CD4-positive, alpha-beta T cell treated with Interferon alpha-2 for 1 hour (primary cell): ENCODE data around the gene KIAA0825.
"Not testable (repeated sequence)": the region's sequence is repeated elsewhere in the genome, so short reads cannot be mapped to it uniquely, and the experiment has no call there.

ENCODE experiments used
- DNase-seq, 2 donors: peaks; one replicate each; pipeline ENCODE4 v3.0.0-alpha.2; 2020 to 2022

Gene KIAA0825

GRCh38 chr5:94170158-94170557 lies 448.2 kb downstream of the KIAA0825 start:
- not testable (repeated sequence) for DNase-seq

- DNase-seq = no peak
These were observed 450.3 kb downstream of the KIAA0825 start for GRCh38 chr5:94168151-94168550.

- DNase-seq = no peak
These were observed 456.6 kb downstream of the KIAA0825 start for GRCh38 chr5:94161801-94162200.

GRCh38 chr5:94159144-94159543 lies 459.3 kb downstream of the KIAA0825 start:
- DNase-seq = no peak

GRCh38 chr5:94157704-94158539 lies 460.5 kb downstream of the KIAA0825 start:
- no peak for DNase-seq

DNA sequence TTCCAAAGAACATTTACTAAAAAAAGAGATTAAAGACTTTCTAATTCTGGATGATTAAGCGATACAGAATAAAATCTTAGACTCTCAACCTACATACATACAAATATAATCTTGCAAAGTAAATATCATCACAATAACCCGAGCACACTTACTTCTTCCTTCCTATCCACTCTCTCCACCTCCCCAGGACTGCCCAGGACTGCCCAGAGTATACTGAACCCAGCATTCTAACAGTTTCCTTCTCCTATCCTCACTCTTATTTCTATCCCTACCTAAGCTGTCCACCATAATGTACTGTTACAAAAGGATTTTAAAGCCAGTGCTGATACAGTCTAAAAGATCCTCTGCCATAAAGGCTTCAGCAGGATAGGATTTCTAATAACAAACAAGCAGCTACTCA lies 463.7 kb downstream of the KIAA0825 start:
- DNase-seq = no peak

DNA sequence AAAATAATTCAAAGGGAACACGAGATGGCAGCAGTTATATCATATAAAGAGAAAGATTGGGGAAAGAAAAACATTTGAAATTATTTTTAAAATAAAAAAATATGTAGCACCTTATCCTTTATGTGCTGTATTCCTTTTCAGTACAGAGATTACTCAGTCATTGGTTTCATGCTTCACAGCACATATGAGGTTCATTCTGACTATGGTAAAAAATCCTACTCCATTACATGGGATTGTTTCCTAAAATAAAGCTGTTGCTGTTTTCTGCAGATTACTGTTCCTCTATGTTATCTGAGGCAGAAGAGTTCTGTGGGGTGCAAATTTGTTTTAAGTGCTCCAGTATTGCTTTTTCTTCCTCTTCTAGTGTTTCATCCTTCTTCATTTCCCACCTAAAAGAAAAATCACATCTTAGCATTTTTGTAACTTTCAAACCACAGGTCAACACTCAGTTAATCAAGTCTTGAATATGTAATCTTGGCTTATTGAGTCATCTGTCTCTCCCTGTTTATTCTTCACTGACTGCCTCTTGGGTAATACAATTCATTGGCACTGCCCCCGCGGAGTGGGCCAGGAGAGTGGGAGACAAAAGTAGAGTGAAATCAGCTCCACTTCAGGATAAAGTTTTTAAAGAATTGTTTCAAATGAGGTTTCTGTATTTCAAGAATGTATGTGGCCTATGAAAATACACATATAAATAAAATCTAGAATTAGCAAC lies 464.5 kb downstream of the KIAA0825 start:
- no peak for DNase-seq

GRCh38 chr5:94143621-94144020 lies 474.8 kb downstream of the KIAA0825 start:
- not testable (repeated sequence) for DNase-seq

DNA sequence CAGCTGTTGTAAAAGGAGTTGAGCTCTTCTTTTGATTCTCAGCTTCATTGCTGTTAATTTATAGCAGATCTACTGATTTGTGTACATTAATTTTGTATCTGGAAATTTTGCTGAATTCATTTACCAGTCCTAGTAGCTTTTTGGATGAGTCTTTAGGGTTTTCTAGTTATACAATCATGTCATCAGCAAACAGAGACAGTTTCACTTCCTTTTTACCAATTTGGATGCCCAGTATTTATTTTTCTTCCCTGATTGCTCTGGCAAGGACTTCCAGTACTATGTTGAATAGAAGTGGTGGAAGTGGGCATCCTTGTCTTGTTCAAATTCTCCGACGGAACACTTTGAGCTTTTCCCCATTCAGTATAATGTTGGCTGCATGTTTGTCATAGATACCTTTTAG lies 478.1 kb downstream of the KIAA0825 start:
- DNase-seq = no peak

DNA sequence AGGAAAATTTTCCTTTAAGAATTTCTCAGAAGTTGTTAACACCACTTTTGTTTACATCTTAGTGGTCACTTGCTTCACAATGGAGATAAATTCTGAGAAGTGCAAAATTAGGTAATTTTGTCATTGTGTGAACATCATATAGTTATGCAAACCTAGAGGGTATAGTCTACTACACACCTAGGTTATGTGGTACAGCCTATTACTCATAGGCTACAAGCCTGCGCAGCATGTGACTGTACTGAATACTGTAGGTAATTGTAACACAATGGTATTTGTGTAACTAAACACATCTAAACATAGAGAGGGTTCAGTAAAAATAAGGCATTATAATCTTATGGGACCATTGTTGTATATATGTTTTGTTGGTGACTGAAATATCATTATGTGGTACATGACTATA lies 488.3 kb downstream of the KIAA0825 start:
- no peak for DNase-seq

- no peak for DNase-seq
These were observed 493.3 kb downstream of the KIAA0825 start for GRCh38 chr5:94125107-94125506.

GRCh38 chr5:94116317-94116716 lies 502.1 kb downstream of the KIAA0825 start:
- DNase-seq = not testable (repeated sequence)

DNA sequence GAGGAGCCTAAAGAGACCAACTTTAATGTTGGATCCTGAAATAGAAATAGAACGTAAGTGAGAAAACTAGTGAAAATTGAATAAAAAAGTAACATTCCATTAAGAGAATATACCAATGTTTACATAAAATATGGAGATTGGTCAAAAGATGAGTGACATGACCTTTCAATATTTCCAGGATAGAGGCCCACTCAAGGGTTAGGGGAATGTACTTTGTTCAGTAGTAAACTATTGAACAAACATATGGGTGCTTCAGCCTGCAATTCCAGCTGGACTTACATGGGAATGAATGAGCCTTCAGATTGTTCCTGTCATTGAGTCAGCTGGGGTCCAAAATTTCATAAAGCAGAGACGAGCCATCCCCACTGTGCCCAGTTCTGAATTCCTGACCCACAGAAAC lies 505.3 kb downstream of the KIAA0825 start:
- DNase-seq = no peak

GRCh38 chr5:94111209-94112004 lies 507.0 kb downstream of the KIAA0825 start:
- DNase-seq = peak; percentile 92

GRCh38 chr5:94103514-94104245 lies 514.7 kb downstream of the KIAA0825 start:
- DNase-seq = no peak
